Measurements from ENCODE around the gene RTL10. TPM values are rescaled to one million over a fixed set of nuclear protein-coding genes. Genes with fewer than 3 reads are reported as not detected.

RTL10 gene
- total and polyA plus RNA-seq, 10 of the 15 experiments (the other 5 are each of a cell fraction or from before 2014, with no cell fraction given): 5.3 to 18.1 (median 10.3) TPM

- intact Hi-C loops (cut with micrococcal nuclease; ENCODE audit: unreplicated experiment) (no loop called here), in situ Hi-C loops (cut with MboI) (no loop called here)
- no peak for TF ChIP-seq PBX3 (IDR thresholded peaks at IDR 0.05; ENCODE audit: insufficient replicate concordance, low read depth, low read length)
- no peak for TF ChIP-seq YBX1 (IDR thresholded peaks at IDR 0.05)
- TF ChIP-seq HCFC1 (IDR thresholded peaks at IDR 0.05; ENCODE audit: low read length): no peak
- no peak for TF ChIP-seq SRF (IDR thresholded peaks at IDR 0.05; ENCODE audit: low read depth in 2 of 2, low read length in 2 of 2)
- TF ChIP-seq KLF5 (IDR thresholded peaks at IDR 0.05; ENCODE audit: partially characterized antibody): no peak
- TF ChIP-seq RBBP5 (conservative IDR thresholded peaks at IDR 0.05): no peak
- no peak for TF ChIP-seq CHD2 (IDR thresholded peaks at IDR 0.05; ENCODE audit: borderline replicate concordance, low read depth, low read length)
- Histone ChIP-seq H3K79me2 (ENCODE audit: control insufficient read depth, insufficient read depth, low read length) (no peaks in the 10 kb centered on the region), H2AFZ (ENCODE audit: control insufficient read depth, low read depth, low read length) (no peak overlapping the region; the same call in 1 of the 2 replicates), H3K27me3 (replicated peaks in 1 of 2; ENCODE audit: control insufficient read depth in 2 of 2, insufficient read depth in 2 of 2, low read length in 1 of 2) (no peaks in the 10 kb centered on the region), H3K9me3 (replicated peaks; ENCODE audit: control insufficient read depth, insufficient read depth, low read length) (no peaks in the 10 kb centered on the region; the same call in 2 of the 3 replicates), H3K27ac (ENCODE audit: control insufficient read depth, insufficient read depth) (no peak overlapping the region), H3K4me1 (ENCODE audit: control insufficient read depth, insufficient read depth, low read length) (no peaks in the 10 kb centered on the region; the same call in none of the 2 replicates), H3K4me3 (no peak overlapping the region), H3K36me3 (ENCODE audit: control insufficient read depth in 2 of 2, insufficient read depth in 2 of 2, low read length in 1 of 2) (no peaks in the 10 kb centered on the region; a peak in 1 of 4 replicates), H4K20me1 (ENCODE audit: control insufficient read depth, insufficient read depth) (no peaks in the 10 kb centered on the region), H3K4me2 (ENCODE audit: control insufficient read depth, insufficient read depth) (no peak overlapping the region), H3K9ac (ENCODE audit: control insufficient read depth, insufficient read depth, low read length) (no peak overlapping the region)
- FAIRE-seq: no peak
- CTCF ChIA-PET: no interaction called here
- SMC1A ChIA-PET (ENCODE audit: uncharacterized antibody, unreplicated experiment): no interaction called here
- no TSS peak for BruUV-seq (replicated peaks)
- no peak for DNase-seq (ENCODE audit: low read depth, low spot score)
- 91% methylated on average over 11 of the region's 11 CpGs for WGBS (ENCODE audit: insufficient coverage, insufficient replicate concordance, low lambda C conversion rate, missing lambda C conversion rate)
- no peak for ATAC-seq
- RAD21 ChIA-PET (ENCODE audit: unreplicated experiment): no interaction called here
- POLR2A ChIA-PET: interaction anchor here (1.0 kb wide), 1 partner anchor 12 kb away, joined by 3 read pairs; no protein-coding TSS in a partner anchor
Observed at GRCh38 chr22:19843857-19844376, 10.8 kb downstream of the RTL10 start.
